Spleen (tissue), 11 donors: ENCODE results near the gene RHBDL1. TPM values are rescaled to one million over a fixed set of nuclear protein-coding genes. Genes with fewer than 3 reads are reported as not detected.

ENCODE experiments used
- DNase-seq: peaks from one replicate; pipeline ENCODE4 v3.0.0-alpha.2; 2020
- H3K27ac ChIP-seq, 8 donors: fragments of 200-600 bp; sonication (generic) in 7 of 8; 1 replicate in 4 of 8; 2 replicates in 4 of 8; pipeline versions ENCODE4 v1.5.0 to v1.8.0; 2016 to 2021; ENCODE audit warnings: inconsistent platforms in 4 of 8, mild to moderate bottlenecking in 4 of 8, moderate library complexity in 1 of 8
- H3K27me3 ChIP-seq, 7 donors: fragments of 200-600 bp; sonication (generic) in 6 of 7; replicated peaks in 1 of 7; 1 replicate in 4 of 7; 2 replicates in 3 of 7; pipeline versions ENCODE4 v1.5.0 to v1.8.0; 2016 to 2021; ENCODE audit warnings: inconsistent platforms in 3 of 7, mild to moderate bottlenecking in 1 of 7
- H3K36me3 ChIP-seq, 6 donors: fragments of 200-600 bp; sonication (generic) in 5 of 6; 1 replicate in 4 of 6; 2 replicates in 2 of 6; pipeline versions ENCODE4 v1.5.0 to v1.8.0; 2016 to 2021; ENCODE audit warnings: inconsistent platforms in 2 of 6
- H3K4me1 ChIP-seq, 6 donors: fragments of 200-600 bp; sonication (generic) in 5 of 6; 1 replicate in 3 of 6; 2 replicates in 3 of 6; pipeline versions ENCODE4 v1.5.0 to v1.8.0; 2016 to 2021; ENCODE audit warnings: inconsistent platforms in 3 of 6
- H3K4me3 ChIP-seq, 8 donors: fragments of 200-600 bp; sonication (generic) in 7 of 8; 1 replicate in 4 of 8; 2 replicates in 4 of 8; pipeline versions ENCODE4 v1.5.0 to v1.8.0; 2016 to 2021; ENCODE audit warnings: inconsistent platforms in 4 of 8, mild to moderate bottlenecking in 4 of 8, moderate library complexity in 2 of 8
- H3K9me3 ChIP-seq, 8 donors: fragments of 200-600 bp; sonication (generic) in 7 of 8; 1 replicate in 4 of 8; 2 replicates in 4 of 8; pipeline versions ENCODE4 v1.5.0 to v1.8.0; 2016 to 2021; ENCODE audit warnings: inconsistent platforms in 4 of 8
- POLR2A ChIP-seq, 3 donors: fragments of 450-650 bp; IDR thresholded peaks; one replicate each; pipeline ENCODE4 v1.5.1; 2017; ENCODE audit warnings: antibody characterized with exemption in 3 of 3, mild to moderate bottlenecking in 1 of 3
- POLR2AphosphoS5 ChIP-seq, 3 donors: sonication (generic); formaldehyde crosslinking; IDR thresholded peaks; one replicate each; pipeline ENCODE4 v1.5.1; 2017; ENCODE audit warnings: antibody characterized with exemption in 3 of 3
- WGBS, 5 donors: extraction: QIAGEN DNeasy Blood & Tissue Kit in 3 of 5; methylation state at CpG; one replicate each; pipeline versions ENCODE4 v1.1.5 to v1.1.7; 2013 to 2018; 5-methylcytosine and 5-hydroxymethylcytosine counted together
- intact Hi-C: fragments of 100-400 bp; cut with DNase I; formaldehyde crosslinking; loops from one replicate; pipeline ENCODE4 v1.15.0; 2023; ENCODE audit warnings: low total_unique reads
- polyA plus RNA-seq, 3 donors: library from polyadenylated mRNA; stranded (reverse); fragments of 200-250 nt; gene quantifications; one replicate each; pipeline ENCODE4 v1.2.1, GENCODE V29; 2013
- total RNA-seq, 7 donors: library from RNA; depleted of rRNA in 3 of 7; stranded (reverse); fragments of >200 nt in 3 of 7; fragmentation: NEBNext Ultra II Directional in 4 of 7; extraction: Animal tissue kit (Norgen Biotek cat#: 25700) in 4 of 7; gene quantifications; one replicate each; pipeline versions ENCODE4 v1.1.0 to v1.2.1, GENCODE V29; 2016 to 2021
- TF ChIP-seq, protein P1 (sequence below), 11 experiments: fragments of 200-600 bp in 7 of 11; fragments of 450-650 bp in 4 of 11; sonication (generic) in 4 of 11; IDR thresholded peaks in 8 of 11; conservative IDR thresholded peaks in 3 of 11; 1 replicate in 7 of 11; 2 replicates in 4 of 11; pipeline versions ENCODE4 v1.4.0 to v1.8.0; 2016 to 2021; ENCODE audit warnings: antibody characterized with exemption in 11 of 11, inconsistent platforms in 4 of 11, mild to moderate bottlenecking in 1 of 11
- donor health status: healthy with polysubstance abuse.
- donor health status: DM: no; HTN: no; CAD: no; lungs with moderate emphysema.
- donor health status: DM: no; HTN: no; CAD: no.
- donor health status: Bipolar disorder and iron deficiency.
- donor health status: healthy.
- donor health status: DM: no; HTN: no; CAD: no.
- donor health status: DM: yes; HTN: yes; CAD: no.

The RHBDL1 gene
- total and polyA plus RNA-seq, 10 donors, result 0.37 to 2.0 (median 0.65) TPM

- no peak overlapping the region for H3K27ac ChIP-seq
- DNase-seq, result no peak
- peaks cover 25 to 58% (median 49%) of the 10 kb centered on the region in 6 donors for H3K4me1 ChIP-seq
- H3K9me3 ChIP-seq, result no peaks in the 10 kb centered on the region
- peaks cover 0 to 69% (median 39%) of the 10 kb centered on the region in 7 donors for H3K27me3 ChIP-seq
- TF ChIP-seq, protein P1, sequence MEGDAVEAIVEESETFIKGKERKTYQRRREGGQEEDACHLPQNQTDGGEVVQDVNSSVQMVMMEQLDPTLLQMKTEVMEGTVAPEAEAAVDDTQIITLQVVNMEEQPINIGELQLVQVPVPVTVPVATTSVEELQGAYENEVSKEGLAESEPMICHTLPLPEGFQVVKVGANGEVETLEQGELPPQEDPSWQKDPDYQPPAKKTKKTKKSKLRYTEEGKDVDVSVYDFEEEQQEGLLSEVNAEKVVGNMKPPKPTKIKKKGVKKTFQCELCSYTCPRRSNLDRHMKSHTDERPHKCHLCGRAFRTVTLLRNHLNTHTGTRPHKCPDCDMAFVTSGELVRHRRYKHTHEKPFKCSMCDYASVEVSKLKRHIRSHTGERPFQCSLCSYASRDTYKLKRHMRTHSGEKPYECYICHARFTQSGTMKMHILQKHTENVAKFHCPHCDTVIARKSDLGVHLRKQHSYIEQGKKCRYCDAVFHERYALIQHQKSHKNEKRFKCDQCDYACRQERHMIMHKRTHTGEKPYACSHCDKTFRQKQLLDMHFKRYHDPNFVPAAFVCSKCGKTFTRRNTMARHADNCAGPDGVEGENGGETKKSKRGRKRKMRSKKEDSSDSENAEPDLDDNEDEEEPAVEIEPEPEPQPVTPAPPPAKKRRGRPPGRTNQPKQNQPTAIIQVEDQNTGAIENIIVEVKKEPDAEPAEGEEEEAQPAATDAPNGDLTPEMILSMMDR (IDR thresholded peaks at IDR 0.05 in 8 of 11, conservative IDR thresholded peaks at IDR 0.05 in 3 of 11), result no peak
- TF ChIP-seq POLR2AphosphoS5 (IDR thresholded peaks at IDR 0.05), result peak in 1 of 3 donors; percentile 19
- 43 to 67% (median 53%) methylated on average over 9 to 22 of the region's 22 CpGs for WGBS, 5 donors
- no peaks in the 10 kb centered on the region for H3K36me3 ChIP-seq
- H3K4me3 ChIP-seq, result peak overlapping the region in 1 of 8 donors; percentile 72
- intact Hi-C loops, result no loop called here
Observed at GRCh38 chr16:693364-693763, 17.9 kb downstream of the RHBDL1 start.

DNA sequence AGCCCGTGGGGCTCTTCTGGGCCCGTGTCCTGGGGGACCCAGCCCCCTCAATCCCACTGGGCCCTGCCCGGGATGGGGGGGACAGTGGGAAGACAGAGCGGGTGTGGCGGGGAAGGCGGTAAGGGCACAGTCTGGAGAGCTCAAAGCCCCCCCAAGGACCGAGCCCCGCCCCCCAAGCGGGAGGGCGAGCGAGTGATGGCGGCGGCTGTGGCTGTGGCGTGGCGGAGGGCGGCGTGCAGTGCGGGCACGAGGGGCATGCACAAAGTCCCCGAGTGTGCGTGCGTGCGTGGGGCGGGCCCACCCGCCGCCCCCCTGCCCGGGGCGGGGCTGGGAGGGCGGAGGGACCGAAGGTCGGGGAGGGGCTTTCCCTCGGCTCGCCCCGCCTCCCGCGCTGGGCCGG lies 18.3 kb downstream of the RHBDL1 start:
- Histone ChIP-seq H3K4me3 (peak overlapping the region in 4 of 8 donors; percentile 40 to 72 (median 46)), H3K27me3 (peaks cover 0 to 73% (median 39%) of the 10 kb centered on the region in 7 donors), H3K4me1 (peaks cover 25 to 54% (median 45%) of the 10 kb centered on the region in 6 donors), H3K27ac (peak overlapping the region in 1 of 8 donors; percentile 11), H3K36me3 (no peaks in the 10 kb centered on the region), H3K9me3 (no peaks in the 10 kb centered on the region)
- intact Hi-C loops, result no loop called here
- WGBS, 5 donors, result 3 to 24% (median 13%) methylated on average over 17 to 37 of the region's 37 CpGs; no CpG with 5 or more reads in 1 of the 5 donors
- TF ChIP-seq POLR2AphosphoS5 (IDR thresholded peaks at IDR 0.05), result peak in 1 of 3 donors; percentile 1
- no peak for TF ChIP-seq POLR2A (IDR thresholded peaks at IDR 0.05)
- DNase-seq, result no peak

GRCh38 chr16:694187-694862 lies 18.9 kb downstream of the RHBDL1 start:
- peaks cover 0 to 78% (median 43%) of the 10 kb centered on the region in 7 donors for H3K27me3 ChIP-seq
- TF ChIP-seq POLR2AphosphoS5 (IDR thresholded peaks at IDR 0.05) (no peak), POLR2A (IDR thresholded peaks at IDR 0.05) (no peak)
- TF ChIP-seq, protein P1 (IDR thresholded peaks at IDR 0.05 in 8 of 11, conservative IDR thresholded peaks at IDR 0.05 in 3 of 11), result no peak
- no peaks in the 10 kb centered on the region for H3K36me3 ChIP-seq
- H3K4me1 ChIP-seq, result peaks cover 19 to 50% (median 39%) of the 10 kb centered on the region in 6 donors
- H3K4me3 ChIP-seq, result peak overlapping the region; percentile 6 to 72 (median 46)
- intact Hi-C loops, result no loop called here
- peak overlapping the region in 2 of 8 donors; percentile 56 to 73 for H3K27ac ChIP-seq
- 2 to 11% (median 4%) methylated on average over 11 to 64 of the region's 64 CpGs for WGBS, 5 donors
- no peaks in the 10 kb centered on the region for H3K9me3 ChIP-seq
- DNase-seq, result no peak

DNA sequence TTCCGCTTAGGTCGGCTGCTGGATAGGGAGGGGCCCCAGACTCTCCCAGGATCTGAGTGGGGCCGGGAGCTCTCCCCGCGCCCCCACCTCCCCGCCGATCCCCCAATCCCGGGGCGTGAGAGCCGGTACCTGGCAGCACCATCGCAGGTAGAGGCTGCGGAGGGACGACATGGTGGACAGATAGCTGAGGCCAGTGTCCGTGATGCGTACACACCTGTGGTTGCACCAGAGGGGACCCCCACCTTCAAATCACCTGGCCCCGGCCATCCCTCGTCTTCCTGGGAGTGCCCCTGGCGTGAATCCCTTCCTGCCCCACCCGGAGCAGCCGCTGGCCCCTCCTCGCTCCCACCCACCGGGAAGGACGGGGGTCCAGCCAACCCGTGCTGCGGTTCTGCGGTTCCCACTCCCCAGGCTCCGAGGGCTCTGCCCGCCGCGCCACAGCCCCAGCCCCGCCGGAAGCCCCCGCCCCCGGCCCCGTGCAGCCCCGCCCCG lies 19.4 kb downstream of the RHBDL1 start:
- Histone ChIP-seq H3K4me1 (peaks cover 14 to 50% (median 34%) of the 10 kb centered on the region in 6 donors), H3K27ac (peak overlapping the region in 2 of 8 donors; percentile 56 to 73), H3K4me3 (peak overlapping the region; percentile 6 to 72 (median 46)), H3K27me3 (peaks cover 0 to 84% (median 49%) of the 10 kb centered on the region in 7 donors), H3K9me3 (no peaks in the 10 kb centered on the region), H3K36me3 (no peaks in the 10 kb centered on the region)
- TF ChIP-seq POLR2A (IDR thresholded peaks at IDR 0.05) (no peak), POLR2AphosphoS5 (IDR thresholded peaks at IDR 0.05) (no peak)
- TF ChIP-seq, protein P1 (IDR thresholded peaks at IDR 0.05 in 8 of 11, conservative IDR thresholded peaks at IDR 0.05 in 3 of 11), result no peak
- 0 to 8% (median 3%) methylated on average over 12 to 37 of the region's 37 CpGs for WGBS, 5 donors
- DNase-seq, result no peak
- intact Hi-C loops, result no loop called here
